ENCODE measurements around the gene TXNL4A.
A peak's percentile ranks its signal among the peaks of the same experiment; 100 is the strongest.
"Not testable (repeated sequence)": the region's sequence is repeated elsewhere in the genome, so short reads cannot be mapped to it uniquely, and the experiment has no call there.

Gene TXNL4A, protein sequence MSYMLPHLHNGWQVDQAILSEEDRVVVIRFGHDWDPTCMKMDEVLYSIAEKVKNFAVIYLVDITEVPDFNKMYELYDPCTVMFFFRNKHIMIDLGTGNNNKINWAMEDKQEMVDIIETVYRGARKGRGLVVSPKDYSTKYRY

DNA sequence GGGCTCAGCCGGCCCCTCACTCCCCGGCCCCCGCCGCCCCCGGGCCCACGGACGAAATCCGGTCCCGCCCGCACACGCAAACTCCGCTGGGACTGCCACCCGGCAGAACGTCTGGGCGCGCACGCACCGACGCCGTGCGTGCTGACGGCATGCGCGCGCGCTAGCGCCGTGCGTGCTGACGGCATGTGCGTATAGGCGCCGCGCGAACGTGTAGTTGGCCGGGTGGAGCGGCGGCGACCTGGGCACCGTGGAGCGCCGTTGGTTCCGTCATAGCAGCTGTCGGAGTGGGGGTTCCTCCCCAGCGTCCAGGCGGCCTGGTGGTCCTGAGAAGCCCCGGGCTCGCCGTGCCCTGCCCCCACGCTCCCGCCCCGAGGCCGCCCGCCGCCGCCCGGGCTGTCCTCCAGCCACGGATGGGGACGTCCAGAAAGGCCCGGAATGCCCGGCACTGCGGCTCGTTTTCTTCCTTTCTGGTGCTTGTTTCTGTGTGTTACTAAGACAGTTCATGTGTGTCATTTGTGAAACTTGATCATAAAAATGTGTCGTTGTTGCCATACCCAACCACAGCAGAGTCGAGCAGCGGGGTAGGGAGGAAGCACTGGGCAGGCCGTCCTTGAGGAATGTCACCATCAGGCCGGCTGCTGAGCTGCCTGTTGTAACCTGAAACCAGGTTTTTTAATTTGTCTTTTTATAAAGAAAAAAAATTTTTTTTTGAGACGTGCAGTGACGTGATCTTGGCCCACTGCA, at the start of gene TXNL4A:
Gene TXNL4A (minus strand): TSS at position 113 of the 744 bp plus-strand sequence. CDS start 171 bp downstream, outside the sequence.
- DNase-seq (ENCODE audit: low read depth in 2 of 2): peak; percentile 76 to 81

DNA sequence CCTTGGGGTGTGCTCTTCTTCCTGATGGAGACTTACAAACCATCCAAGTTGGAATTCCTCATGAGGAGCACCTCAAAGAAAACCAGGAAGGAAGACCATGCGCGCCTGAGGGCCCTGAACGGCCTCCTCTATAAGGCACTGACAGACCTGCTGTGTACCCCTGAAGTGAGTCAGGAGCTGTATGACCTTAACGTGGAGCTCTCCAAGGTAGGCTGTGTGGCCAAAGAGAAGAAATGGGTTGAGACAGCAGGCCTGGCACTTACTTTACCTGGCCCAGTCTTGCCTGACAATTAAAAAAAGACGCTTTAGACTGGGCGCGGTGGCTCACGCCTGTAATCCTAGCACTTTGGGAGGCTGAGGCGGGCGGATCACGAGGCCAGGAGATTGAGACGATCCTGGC, 48.9 kb upstream of the TXNL4A start:
- no peak for DNase-seq (ENCODE audit: low read depth in 2 of 2)

DNA sequence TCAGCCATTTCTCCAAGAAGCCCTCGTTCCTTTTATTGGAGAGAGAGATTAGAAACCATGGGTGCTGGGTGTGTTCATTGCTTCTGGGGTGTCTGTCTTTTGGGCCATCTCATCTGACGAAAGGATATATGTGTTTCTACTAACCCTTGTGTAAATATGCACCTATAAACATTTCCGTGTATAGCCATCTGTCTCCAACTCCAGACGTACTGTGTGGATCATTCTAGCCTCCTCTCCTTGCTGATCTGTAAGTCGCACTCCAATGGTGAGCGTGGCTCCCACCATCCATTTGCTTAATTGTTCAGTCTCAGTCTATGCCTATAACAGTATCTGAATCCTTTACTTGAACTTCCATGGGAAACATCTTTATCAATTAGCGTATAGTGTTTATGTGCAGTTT, 47.6 kb upstream of the TXNL4A start:
- DNase-seq (ENCODE audit: low read depth in 2 of 2): no peak

DNA sequence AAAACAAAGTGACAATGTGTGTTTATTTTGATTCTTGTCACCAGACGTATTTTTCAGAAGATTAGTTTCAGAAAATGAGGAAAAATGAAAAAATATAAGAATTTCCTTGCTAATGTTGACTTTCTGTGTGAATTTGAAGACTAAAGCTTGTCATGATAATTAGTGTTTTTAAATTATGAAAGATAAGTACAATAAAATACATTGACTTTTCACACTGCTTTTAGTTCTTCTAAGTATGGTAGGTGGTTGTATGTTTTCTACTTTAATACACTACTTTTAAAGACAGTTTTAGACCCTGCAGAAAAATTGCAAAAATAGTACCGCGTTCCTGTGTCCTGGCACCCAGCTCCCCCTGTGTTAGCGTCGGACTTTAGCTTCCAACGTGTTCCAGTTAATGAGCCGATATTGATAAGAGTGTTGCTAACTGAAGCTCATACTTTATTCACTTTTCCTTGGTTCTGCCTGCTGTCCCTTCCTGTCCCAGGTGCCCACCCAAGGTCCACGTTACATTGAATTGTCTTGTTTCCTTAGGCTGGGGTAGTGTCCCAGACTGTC, 46.6 kb upstream of the TXNL4A start:
- DNase-seq (ENCODE audit: low read depth in 2 of 2): no peak

DNA sequence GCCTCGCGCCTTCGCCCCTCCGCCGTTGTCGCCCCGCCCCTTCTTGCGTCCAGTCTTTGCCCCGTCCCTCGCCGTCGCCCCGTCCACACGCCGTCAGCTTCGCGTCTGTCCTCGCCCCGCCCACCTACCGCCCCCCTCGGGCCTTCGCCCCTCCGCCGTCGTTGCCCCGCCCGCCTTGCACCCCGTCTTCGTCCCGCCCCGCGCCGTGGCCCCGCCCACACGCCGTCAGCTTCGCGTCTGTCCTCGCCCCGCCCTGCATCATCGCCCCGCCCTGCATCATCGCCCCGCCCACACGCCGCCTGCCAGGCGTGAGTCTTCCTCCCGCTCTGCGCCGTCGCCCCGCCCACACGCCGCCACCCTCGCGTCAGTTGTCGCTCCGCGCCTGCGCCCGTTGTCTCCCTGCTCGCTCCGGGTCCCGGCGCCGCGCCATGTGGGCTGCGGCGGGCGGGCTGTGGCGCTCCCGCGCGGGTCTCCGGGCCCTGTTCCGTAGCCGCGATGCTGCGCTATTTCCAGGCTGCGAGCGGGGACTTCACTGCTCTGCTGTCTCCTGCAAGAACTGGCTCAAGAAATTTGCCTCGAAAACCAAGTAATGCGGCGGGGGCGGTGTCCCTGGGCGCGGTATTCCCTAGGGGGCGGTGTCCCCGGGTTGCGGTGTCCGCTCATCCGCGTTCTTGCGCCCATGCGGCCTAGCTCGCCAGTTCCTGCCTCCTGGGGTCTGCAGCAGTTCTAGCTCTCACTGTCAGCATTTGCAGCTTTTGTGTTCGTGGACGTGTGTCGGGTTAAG, 45.9 kb upstream of the TXNL4A start, which contains the start of gene RBFA:
Gene RBFA (plus strand): TSS at position 367 of the 784 bp plus-strand sequence. CDS start 62 bp downstream, at position 429.
- DNase-seq (ENCODE audit: low read depth in 2 of 2): peak; percentile 99 to 100

DNA sequence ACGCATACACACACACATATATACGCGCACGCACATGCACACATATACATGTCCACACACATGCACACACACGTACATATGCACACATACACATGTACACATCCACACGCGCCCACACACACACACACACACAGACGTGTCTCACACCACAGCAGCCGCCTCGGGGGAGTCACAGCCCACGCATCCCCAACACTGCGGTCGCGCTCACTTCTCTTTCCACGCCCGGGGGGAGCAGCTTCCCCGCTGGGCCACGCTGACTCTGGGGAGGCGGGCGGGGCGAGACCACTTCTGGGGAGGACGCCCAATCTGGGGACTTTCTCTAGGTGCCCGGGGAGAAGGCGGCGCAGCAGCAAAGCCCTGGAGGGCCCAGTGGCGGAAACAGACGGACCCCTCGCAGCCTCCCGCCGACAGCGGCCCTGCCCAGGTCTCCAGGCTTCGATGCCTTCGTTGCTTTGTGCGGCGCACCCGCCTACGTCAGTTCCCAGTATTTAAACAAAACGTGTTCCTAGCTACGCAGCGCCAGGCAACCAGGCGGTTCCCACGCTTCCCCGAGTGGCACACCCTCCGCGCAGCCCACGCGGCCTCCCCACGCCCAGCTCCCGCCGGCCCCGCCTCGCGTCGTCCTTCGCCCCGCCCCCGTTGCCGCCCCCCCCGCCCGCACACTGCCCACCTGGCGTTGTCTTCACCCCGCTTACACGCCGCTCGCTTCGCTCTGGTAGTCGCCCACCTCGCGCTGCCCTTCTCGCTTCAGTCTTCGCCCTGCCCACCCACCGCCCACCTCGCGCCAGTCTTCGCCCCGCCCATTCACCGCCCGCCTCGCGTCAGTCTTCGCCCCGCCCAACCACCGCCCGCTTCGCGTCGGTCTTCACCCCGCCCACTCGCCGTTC, 45.1 kb upstream of the TXNL4A start:
- DNase-seq (ENCODE audit: low read depth in 2 of 2): peak in 1 of 2 experiments; percentile 32

DNA sequence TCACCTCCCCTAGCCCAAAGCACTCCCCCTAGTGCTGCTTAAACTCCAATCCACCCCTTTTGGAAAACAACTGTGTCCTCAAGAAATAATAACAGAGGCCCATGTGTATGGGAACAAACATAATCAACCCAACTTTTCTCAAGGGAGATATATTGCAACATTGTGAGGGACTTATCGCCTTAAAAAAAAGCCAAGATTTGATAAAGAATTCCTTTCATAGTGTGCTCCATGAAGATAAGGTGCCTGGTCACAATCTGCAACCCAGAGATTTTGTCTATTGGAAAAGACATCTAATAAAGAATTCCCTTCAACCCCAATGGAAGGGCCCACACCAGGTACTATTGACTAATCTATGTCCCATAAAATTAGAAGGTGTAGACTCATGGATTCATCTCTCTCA, 41.3 kb upstream of the TXNL4A start:
- no peak for DNase-seq (ENCODE audit: low read depth in 2 of 2)

DNA sequence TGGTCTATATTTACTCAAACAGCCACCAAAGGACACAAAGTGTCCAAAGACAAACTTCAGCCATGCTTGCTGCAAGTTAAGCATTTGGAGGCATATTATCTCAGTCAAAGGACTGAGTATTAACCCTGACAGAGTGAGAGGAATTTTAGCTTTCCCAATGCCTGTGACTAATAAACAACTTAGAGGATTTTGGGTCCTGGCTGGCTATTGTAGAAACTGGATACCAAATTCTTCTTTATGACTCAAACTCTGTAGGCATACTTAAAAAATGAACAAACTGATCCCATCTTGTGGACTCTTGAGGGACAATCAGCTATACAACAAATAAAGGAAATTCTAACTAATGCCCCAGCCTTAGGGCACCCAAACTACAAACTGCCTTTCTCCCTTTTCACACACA, 39.4 kb upstream of the TXNL4A start:
- DNase-seq (ENCODE audit: low read depth in 2 of 2): not testable (repeated sequence)

DNA sequence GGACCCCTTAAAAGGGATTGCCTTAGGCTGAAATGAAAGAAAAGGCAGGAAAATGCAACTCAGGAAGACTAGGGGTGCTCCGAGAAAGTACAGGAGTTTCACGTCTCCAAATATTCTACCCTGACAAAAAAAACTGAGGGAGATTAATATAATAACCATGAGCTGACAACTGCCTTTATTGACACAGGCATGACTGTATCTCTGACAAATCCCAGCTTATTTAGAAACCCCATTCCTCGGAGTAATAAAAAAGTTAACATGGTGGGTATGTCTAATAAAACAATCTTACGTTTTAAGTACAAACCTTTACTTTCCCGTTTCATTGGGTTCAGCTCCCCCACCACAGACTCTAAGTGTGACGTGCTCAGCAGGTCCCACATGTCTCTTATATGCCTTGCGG, 38.0 kb upstream of the TXNL4A start:
- DNase-seq (ENCODE audit: low read depth in 2 of 2): no peak

DNA sequence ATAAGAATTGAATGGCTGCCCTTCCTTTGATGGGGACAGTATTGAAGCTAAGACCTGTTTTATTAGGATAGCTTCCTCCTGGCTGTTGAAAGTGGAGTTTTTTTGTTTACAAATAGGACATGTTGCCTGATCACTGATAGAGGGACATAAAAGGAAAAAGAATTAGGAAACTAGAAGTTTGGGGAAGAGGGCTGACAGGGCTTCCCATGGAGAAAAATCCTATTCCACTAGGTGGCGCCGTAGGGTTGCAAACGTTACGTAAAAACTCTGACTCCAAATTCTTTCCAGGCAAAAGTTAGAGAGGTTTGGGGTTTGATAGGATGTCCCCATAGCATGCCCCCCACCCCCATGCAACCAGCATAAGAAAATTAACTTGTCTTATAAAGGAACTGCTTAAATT, 34.8 kb upstream of the TXNL4A start:
- peak in 1 of 2 experiments; percentile 11 for DNase-seq (ENCODE audit: low read depth in 2 of 2)

DNA sequence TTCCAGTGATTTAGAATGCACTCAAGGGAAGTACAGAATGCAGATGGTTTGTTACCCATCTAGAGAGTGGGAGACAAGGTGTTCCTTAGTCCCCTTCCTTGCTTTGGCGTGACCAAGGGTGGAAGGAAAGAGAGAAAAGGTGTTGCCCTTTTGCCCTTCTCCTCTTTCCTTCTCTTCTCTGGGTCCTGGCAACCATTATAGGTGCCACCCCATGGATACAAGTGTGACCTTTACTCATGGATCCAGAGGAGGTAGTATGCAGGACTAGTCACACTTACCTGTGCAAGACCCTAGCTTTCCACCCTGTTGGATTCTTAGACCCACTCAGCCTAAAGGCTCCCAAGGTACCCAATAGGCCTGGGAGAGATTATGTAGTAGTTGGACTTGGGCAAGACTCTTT, 34.2 kb upstream of the TXNL4A start:
- DNase-seq (ENCODE audit: low read depth in 2 of 2): no peak

DNA sequence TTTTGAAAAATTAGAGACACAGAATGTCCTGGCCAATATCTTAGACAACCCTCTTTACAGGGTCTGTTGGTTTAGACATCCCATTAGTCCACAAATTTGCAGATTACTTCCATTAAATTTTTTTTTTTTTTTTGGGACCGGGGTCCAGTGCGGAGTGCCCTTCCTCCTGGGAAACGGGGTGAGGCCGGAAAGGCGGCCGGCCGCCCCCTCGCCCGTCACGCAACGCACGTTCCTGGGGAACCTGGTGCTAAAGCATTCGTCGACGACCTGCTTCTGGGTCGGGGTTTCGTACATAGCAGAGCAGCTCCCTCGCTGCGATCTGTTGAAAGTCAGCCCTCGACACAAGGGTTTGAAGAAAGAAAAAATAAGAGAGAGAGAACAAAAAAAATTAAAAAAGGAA, 24.4 kb upstream of the TXNL4A start:
- no peak for DNase-seq (ENCODE audit: low read depth in 2 of 2)

DNA sequence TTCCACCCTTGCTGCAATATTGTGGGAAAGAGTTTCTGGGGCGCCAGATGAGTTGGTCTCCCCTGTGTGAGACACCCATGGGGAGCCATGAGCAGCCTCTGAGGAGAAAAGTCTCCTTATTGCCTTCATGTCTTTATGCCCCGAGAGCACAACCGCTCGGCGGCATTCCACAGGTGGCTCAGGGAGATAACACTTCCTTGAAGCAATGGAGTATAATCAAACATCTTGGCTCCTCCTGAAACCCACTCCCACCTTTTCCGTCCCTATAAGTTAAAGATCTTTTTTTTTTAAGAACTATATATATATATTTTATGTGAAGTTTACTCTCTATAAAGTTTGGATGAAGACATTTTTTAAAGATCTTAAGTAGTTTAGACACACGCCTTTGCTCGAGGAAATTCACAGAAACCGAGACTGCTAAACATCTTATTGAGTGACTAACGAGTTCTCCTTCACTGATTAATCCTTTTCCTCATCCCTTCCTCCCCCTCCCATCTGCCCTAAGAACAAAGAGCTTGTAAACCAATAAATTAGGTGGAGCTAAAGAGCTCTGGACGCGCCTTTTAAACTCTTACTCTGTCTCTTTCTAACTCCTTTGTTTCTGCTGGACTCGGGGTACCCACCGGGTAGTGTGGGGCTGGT, 23.3 kb upstream of the TXNL4A start:
- not testable (repeated sequence) for DNase-seq (ENCODE audit: low read depth in 2 of 2)

DNA sequence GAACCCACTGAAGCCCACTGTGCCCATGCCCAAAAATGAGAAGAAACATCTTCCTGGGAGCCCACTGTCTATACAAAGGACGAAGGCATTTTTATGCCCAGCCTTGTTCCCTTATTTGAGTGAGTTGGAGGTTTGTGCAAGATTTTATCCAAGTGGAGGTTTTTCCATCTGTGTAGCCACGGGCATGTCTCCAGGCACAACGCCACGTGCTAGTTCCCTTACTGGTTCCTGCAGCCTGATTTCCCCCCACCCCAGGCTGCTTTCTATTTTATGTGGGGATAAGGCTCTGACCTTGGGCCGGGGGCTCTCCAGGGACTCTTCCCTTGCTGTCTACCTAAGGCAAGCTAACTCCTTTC, 22.2 kb upstream of the TXNL4A start:
- DNase-seq (ENCODE audit: low read depth in 2 of 2): no peak

DNA sequence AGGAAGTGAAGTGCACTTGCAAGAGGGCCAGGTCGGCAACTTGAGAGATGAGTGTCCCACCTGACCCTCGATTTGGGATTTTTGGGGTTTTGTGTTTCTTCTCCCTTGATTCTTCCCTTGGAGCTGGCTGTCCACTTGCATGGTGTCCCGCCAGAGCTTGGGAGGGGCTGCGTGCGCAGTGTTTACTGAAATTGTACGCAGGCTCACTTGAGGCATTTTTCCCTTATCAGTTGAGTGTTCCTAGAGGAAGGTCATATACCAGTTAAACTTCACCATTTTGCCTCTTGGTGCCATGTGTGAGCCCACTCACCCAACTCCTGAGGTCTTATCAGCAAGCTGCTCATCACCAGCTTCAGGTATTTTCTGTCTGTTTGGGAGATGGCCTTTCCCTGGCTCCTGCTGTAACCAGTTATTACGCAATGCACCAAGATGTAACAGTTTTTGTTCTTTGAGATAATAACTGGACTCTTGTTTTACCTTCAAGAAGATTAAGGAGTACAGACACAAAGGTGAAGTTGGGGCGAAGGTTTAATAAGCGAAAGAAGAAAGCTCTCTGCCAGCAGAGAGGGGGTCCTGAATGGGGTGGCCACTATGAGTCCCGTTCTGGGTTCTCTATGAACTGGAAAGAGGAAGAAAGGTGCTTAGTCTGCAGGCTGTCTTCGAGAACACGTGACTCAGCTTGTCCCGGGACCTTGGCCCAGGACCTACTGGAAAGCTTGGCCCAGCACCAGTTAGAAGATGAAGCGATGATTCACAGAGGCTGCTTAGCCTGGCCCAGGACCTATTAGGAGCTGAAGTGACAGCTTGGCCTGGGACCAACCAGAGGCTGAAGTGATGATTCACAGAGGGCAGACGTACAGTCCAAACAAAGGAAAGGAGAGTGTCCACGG, 21.5 kb upstream of the TXNL4A start:
- DNase-seq (ENCODE audit: low read depth in 2 of 2): no peak

DNA sequence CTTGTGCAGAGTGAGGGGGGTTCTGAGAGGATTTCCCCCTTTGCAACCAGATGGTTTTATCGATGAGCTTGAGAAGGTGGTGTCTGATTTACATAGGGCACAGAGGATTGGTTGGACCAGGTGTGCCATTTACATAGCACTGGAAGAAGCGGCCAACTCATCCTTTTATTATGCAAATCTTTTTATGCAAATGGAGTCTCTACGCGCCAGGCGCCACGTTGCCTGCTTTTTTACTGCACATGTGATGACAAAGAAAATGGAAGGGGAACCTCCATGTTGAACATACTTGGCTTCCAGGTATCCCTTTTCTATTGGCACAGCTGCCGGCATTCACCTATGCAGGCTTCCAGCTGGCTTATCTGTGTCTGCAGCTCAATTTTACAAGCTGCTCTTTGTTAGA, 18.4 kb upstream of the TXNL4A start:
- no peak for DNase-seq (ENCODE audit: low read depth in 2 of 2)

DNA sequence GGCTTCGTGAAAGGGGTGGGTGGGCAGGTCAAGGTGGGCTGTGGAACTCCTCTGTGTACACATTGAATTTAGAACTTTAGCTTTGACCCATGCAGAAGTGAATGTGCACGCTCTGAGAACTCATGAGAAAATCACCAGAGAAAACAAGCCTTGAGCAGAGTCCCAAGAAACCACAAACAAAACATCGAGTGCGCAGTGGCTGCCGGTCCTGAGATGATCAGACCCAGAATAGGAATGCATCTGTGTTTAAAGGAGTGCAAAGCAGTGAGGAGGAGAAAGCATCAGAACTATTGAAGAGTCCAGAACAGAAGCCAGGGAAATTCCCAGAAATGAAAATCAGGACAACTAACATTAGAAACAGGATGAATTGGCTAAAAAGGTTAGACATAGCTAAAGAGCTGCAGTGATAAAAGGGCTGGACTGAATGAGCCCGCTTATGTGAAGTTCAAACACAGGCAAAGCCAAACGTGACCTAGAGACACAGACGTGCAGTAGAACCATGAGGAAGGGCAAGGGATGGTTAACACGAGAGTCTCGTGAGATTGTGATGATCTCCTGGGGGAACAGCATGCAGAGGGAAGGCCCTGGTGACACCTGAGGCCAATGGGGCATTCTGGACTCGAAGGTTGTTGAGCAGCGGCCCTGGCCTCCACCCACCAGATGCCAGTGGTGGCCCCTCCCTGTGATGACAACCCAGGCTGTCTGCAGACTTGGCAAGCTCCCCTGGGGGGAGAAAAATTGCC, 16.4 kb upstream of the TXNL4A start:
- no peak for DNase-seq (ENCODE audit: low read depth in 2 of 2)

DNA sequence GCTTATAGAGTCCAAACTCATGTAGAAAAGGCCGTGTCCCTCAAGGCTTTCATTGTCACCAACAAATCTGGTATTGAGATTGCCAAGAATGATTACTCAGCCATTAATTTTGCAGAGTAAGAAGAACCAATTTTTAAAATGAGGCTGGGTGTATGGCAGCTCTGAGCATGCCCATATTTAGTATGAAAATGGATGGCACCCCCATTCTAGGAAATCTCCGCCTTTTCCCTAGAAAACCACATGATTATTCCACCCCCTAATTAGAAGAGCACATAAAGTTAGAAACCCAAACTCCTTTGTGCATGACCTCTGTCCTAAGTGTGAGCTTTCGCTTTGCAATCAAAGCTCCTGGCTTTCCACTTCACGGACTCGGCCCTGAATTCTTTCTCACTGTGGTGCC, 14.1 kb upstream of the TXNL4A start:
- DNase-seq (ENCODE audit: low read depth in 2 of 2): no peak

DNA sequence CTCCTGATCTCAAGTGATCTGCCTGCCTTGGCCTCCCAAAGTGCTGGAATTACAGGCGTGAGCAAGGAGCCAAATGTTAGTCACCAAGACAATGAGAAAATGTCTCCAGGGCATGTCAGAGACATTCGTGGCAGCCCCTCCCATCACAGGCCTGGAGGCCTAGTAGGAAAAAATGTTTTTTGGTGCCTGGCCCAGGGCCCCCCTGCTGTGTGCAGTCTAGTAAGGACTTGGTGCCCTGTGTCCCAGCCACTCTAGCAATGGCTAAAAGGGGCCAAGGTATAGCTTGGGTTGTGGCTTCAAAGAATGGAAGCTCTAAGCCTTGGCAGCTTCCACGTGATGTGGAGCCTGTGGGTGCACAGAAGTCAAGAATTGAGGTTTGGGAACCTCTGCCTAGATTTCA, 12.5 kb upstream of the TXNL4A start:
- no peak for DNase-seq (ENCODE audit: low read depth in 2 of 2)
